K562 (cell line): ENCODE data around the gene ZDHHC17. TPM values are rescaled to one million over a fixed set of nuclear protein-coding genes. Genes with fewer than 3 reads are reported as not detected.

Experiments
- CREB3L1 ChIP-seq: fragments of 450-650 bp; IDR thresholded peaks from 2 replicates; pipeline ENCODE4 v1.6.1; 2014; ENCODE audit warnings: low read depth, mild to moderate bottlenecking, moderate library complexity, borderline replicate concordance
- E2F6 ChIP-seq, 2 experiments: IDR thresholded peaks; 2 replicates each; pipeline ENCODE4 v1.6.1; 2011; ENCODE audit warnings: borderline replicate concordance in 1 of 2, control low read depth in 1 of 2, low read depth in 1 of 2, low read length in 1 of 2, mild to moderate bottlenecking in 1 of 2, mixed read lengths in 1 of 2, moderate library complexity in 1 of 2; ENCODE audit not compliant: insufficient read depth in 1 of 2, insufficient read length in 1 of 2, poor library complexity in 1 of 2, severe bottlenecking in 1 of 2; ENCODE audit errors: extremely low read depth in 1 of 2
- FIP1L1 ChIP-seq: fragments of 200-400 bp; formaldehyde crosslinking; IDR thresholded peaks from 2 replicates; pipeline ENCODE4 v1.6.1; 2018; ENCODE audit warnings: mild to moderate bottlenecking, low read depth, low read length; ENCODE audit not compliant: poor library complexity, severe bottlenecking
- HMG20B ChIP-seq: fragments of 250-450 bp; sonication (Bioruptor Pico); IDR thresholded peaks from 2 replicates; pipeline ENCODE4 v1.5.0; 2021; ENCODE audit warnings: mild to moderate bottlenecking
- HMGN3 ChIP-seq: IDR thresholded peaks from 2 replicates; pipeline ENCODE4 v1.6.1; 2011; ENCODE audit warnings: borderline replicate concordance, low read depth, mild to moderate bottlenecking, mixed read lengths, low read length; ENCODE audit not compliant: insufficient read length; ENCODE audit errors: extremely low read depth
- ZBTB40 ChIP-seq, 2 experiments: fragments of 450-650 bp in 1 of 2; sonication (generic) in 1 of 2; formaldehyde crosslinking in 1 of 2; IDR thresholded peaks; 2 replicates each; pipeline versions ENCODE4 v1.7.1 to v1.9.0; 2016 to 2022; ENCODE audit warnings: inconsistent platforms in 1 of 2, mild to moderate bottlenecking in 1 of 2, missing genetic modification reagents in 1 of 2
- ZNF592 ChIP-seq: fragments of 450-650 bp; IDR thresholded peaks from 2 replicates; pipeline ENCODE4 v1.6.1; 2017; ENCODE audit warnings: antibody characterized with exemption, mild to moderate bottlenecking
- polyA plus RNA-seq, 8 experiments: library from polyadenylated mRNA; depleted of rRNA in 4 of 8; stranded (reverse) in 5 of 8; unstranded in 3 of 8; fragments of >200 nt; fragmentation: Nextera tagmentation in 2 of 8; fragmentation: Illumina TruSeq in 1 of 8; extraction: Ambion mirVana in 2 of 8; extraction: Trizol in 1 of 8; gene quantifications; 2 replicates each; pipeline versions ENCODE4 v1.2.1 to v1.2.3, GENCODE V29; 2011 to 2014; ENCODE audit warnings: inconsistent platforms in 1 of 8, missing spikeins in 1 of 8
- total RNA-seq, 7 experiments: library from RNA; depleted of rRNA in 6 of 7; stranded (reverse); fragments of >200 nt in 6 of 7; fragmentation: Illumina TruSeq in 2 of 7; extraction: Trizol in 2 of 7; gene quantifications; 2 replicates each; pipeline versions ENCODE4 v1.2.1 to v1.2.3, GENCODE V29; 2011 to 2021; ENCODE audit warnings: low replicate concordance in 1 of 7

ZDHHC17 gene
- total and polyA plus RNA-seq, 9 of the 15 experiments (the other 6 are each of a cell fraction or from before 2014, with no cell fraction given) = 6.7 to 66.0 (median 27.5) TPM

GRCh38 chr12:76878899-76879709 is 115.2 kb downstream of the ZDHHC17 start, which contains the start of gene CSRP2 (continued):
- TF ChIP-seq ZBTB40 (IDR thresholded peaks at IDR 0.05) (peak; percentile 31; the same call in 1 of the 2 replicates), ZBTB40 (CRISPR knock-in tag; IDR thresholded peaks at IDR 0.05) (no peak), ZNF592 (no peak), CREB3L1 (0 out of 2 replicates have a peak, but pooled peaks have one; percentile 34), FIP1L1 (peak; percentile 38), HMG20B (CRISPR knock-in tag) (no peak), E2F6 (IDR thresholded peaks at IDR 0.05; ENCODE audit: borderline replicate concordance in 1 of 2, extremely low read depth in 1 of 2, insufficient read depth in 1 of 2, insufficient read length in 1 of 2, low read depth in 1 of 2, low read length in 1 of 2, poor library complexity in 1 of 2, severe bottlenecking in 1 of 2) (peak; percentile 20 to 37), HMGN3 (peak; percentile 37)
